HG03378 (cell line): ENCODE results near the gene ADGRD1.

Source experiments
- ATAC-seq: cut with Tn5 transposase; IDR thresholded peaks from one replicate; pipeline ENCODE4 v1.9.1; 2021; ENCODE audit warnings: mild to moderate bottlenecking, moderate library complexity; ENCODE audit not compliant: unreplicated experiment

ADGRD1 gene

DNA sequence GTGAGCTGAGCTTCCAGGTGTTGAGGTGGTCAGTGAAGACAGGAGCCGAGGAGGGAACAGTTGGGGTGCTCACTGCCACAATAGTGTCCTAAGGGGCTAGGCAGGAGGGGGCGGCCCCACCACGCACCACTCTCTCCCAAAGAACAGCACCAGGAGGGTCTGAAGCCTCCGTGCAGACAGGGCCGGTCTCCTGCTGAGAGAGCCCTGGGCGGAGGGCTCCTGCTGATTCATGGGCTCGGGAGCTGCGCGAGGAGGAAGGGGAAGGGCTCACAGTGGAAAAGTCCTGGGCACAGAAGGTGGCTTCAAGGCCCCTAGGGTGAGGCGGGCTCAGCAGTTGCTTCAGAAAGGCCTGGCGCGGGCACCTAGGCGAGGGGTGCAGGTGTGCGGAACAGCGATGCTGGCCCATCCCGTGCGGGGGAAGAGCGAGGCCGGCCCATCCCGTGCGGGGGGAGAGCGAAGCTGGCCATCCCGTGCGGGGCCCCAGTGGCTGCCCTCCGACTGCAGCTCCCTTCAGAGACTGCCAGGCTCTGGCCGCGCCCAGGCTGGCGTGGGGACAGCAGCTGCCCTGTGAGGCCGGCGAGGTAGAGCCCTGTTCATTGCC is 176.7 kb downstream of the ADGRD1 start:
- no peak for ATAC-seq

DNA sequence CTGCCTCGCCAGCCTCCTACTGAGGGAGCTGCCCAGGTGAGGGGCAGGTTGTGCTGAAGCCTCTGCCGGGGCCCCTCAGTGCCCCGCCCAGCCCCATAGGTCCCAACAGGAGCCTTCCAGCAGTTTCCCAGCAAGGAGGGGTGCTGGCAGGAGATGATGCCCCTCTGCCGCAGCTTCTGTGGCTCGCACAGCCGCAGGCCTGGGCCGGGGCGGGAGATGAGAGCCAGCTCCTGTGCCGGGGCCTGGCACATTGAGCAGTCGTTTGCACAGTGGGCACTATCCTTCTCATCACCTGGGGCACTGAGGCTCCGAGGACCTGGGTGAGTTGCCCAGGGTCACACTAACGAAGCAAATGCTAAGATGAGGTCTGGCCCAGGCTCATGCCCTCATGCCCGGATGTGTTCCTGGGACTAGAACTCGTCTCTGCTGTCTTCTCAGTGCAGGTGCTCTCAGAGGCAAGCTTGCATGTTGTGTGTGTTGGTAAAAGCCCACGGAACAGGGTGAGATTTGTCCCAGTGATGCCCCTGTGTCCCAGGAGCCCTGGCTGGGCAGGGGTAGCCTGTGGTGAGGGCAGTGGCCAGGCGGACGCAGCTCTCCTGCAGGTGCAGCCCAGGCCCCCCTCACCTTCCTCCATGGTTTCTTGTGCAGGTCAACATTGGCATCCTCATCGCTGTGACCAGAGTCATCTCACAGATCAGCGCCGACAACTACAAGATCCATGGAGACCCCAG is 177.5 kb downstream of the ADGRD1 start:
- ATAC-seq: no peak

DNA sequence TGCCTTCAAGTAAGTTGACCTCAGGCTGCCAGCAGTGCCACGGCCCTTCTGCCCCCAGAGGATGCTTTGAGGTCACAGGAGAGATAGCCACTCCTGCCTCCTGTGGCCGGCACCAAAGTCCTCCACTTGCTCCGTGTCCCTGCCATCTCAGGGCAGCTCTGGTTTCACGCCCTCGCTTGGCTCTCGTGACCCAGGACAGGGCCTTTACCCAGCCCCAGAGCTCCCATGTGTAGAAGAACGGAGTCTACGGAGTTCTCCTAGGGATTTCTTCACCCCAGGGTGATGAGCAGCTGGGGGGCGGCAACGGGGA is 178.1 kb downstream of the ADGRD1 start:
- no peak for ATAC-seq

DNA sequence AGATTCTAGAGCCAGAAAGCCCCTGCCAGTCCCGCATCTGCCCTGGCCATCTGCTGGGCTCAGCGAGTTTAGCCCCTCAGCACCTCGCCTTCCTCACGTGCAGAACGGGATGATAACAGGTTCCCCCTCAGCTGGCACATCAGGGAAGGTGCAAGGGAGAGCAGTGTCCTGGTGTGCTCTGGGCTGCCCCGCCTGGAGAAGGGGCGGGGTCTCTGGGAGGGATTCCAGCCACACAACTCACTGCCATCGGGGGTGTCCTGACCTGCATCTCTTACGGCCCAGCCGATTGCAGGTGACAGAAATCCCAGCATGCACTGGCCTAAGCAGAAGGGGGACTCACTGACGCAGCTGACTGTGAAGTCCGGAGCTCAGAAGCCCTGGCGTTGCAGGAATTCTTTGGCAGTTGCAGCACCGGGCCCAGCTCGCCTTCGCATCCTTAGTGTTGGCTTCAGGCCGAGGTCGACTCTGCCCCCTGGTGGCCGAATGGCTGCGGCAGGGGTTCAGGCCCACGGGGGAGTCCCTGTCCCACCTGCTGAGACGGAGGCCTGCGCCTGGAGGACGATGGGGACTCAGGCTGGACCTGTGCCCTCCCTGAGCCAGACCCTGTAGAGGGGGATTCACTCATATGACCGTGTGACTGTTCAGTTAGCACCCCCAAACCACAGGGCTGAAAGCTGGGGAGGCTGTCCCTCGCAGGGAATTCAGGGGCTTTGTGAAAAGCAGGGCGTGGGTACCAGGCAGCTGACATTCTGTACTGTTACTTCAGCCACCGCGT is 178.6 kb downstream of the ADGRD1 start:
- no peak for ATAC-seq

DNA sequence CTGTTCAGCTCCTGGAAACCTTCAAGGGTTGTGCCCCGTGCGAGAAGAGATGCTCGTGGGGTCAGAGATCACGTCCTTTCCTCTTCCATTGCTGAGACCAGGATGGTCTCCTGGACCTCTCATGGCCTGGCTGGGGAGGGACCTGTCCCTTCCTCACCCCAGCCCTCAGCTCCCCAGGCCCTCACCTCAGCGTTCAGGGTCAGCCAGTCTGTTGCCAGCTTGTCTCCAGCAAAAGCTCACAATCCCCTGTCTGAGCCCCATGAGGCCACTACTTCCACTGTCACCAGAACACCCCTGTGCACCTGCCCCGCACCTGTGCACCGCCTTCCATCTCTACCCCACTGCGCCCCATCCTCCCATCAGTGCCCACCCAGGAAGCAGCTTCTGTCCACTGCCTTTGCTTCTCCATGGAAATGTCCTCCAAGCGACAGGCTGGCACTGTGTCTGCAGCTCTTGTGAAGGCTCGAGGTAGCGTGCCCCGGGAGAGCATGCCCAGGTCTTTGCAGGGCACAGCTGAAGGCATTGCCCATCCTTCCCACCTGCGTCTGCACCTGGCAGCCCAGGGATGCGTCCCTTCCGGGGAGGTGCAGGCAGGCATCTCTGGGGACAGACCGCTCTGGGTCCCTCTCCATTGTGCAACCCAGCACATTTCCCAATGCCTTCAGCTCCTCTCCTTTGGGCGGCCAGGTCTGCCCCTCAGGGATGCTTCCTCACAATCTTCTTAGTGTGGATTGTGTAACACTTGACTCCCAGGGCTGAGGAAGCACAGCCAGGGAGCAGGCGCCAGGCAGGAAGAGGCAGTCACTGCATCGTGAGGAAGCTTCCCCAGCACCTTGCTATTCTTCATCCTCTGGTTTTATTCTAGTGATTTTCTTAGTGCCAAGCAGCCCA is 179.6 kb downstream of the ADGRD1 start:
- no peak for ATAC-seq

DNA sequence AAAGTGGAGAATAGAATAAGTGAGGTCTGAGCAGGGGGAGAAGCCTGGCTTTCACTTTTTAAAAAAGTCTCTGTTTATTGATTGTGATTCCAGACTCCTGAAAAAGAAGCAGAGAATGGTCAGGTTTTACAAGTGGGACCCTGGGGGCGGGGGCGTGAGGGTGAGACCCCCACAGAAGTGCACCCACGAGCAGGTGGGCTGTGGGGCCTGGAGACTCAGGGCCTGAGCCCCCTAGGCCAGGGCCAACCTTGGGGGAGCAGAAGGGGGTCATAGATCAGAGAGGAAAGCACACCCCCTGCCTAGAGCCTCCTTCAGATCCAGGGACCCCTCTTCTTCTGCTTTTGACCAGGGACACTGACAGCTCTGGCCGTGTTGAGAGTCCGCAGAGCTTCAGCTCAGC is 180.3 kb downstream of the ADGRD1 start:
- ATAC-seq: no peak

DNA sequence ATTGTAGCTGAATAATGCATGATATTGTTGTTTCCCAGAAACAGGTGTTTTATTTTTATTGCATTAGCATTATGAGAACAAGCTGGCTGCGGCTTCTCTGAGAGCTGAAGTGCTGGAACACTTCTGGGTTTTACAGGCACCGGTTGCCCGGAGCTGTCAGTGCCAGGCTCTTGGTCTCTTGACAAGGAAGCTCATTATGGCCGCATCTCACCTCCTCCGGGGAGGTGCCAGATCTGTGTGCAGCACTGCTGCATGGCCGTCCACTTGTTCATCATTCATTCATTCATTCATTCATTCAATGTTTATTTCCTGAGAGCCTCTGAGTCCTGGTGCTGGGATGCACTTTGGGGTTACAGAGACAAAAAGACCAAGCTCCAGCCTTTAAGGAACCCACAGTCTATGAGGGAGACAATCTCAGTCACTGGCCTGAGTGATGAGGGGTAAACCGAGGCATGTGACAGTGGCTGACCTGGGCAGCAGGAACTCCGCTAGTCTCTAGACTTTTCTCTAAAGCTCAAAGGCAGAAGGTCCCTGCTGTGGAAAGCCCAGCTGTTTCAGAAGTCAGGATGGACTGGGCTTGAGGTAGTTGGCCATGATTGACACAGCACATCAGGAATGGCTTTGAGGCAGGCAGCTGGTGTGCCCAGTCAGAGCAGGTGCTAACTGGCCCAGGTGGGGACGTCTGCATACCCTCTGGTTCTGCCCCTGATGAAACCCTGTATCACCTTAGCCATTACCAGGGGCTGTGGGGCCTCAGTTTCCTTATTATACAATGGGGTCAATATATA is 181.0 kb downstream of the ADGRD1 start:
- ATAC-seq: no peak

DNA sequence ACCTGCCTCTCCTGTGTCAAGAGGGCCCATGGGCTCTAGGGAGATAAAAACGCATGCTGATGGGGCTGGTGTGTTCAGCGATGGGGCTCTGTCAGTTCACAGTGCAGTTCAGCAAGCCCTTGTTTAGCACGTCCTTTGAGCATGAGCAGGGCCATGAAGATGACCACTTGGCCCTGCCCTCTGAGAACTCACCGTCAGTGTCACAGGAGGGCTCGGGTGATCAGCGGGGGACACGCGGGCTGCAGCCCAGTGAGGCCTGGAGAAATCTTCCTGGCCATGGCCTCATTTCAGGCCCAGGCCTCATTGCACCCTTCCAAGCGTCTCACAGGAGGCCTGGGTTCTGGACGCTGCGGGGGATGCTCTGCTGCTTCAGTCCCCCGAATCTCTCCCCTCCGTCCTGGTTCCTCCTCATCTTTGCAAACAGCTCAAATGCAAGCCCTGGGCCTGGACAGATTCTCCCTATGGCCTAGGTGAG is 181.6 kb downstream of the ADGRD1 start:
- ATAC-seq: no peak

DNA sequence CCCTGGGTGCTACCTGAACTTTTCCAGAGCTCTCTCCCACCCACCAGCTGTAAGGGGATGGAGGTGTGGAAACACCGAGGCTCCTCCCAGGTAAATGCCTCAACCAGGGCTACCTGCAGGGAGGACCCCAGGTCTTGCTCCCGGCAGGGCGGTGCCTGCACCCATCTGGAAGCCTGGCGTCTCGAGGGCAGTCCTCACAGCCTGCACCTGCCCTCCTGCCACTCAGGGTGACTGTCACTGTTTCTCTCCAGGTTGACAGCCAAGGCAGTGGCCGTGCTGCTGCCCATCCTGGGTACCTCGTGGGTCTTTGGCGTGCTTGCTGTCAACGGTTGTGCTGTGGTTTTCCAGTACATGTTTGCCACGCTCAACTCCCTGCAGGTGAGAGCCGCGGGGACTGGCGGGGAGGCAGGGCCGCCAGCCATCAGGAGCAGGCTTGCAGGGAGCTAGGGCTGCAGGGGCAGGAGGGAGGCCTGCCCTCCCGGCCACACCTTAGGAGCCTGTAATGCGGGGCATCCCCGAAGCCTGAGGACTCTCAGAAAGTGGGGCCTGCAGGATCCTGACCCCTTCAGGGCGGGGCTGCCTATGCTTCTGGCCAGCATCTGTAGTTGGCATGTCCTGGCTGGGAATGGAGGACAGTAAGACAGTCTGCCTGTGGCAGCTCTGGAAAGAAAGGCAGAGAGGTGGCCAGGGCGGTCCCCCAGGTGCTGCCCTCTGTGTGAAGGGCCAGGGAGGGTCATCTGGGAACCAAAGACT is 182.3 kb downstream of the ADGRD1 start:
- no peak for ATAC-seq

DNA sequence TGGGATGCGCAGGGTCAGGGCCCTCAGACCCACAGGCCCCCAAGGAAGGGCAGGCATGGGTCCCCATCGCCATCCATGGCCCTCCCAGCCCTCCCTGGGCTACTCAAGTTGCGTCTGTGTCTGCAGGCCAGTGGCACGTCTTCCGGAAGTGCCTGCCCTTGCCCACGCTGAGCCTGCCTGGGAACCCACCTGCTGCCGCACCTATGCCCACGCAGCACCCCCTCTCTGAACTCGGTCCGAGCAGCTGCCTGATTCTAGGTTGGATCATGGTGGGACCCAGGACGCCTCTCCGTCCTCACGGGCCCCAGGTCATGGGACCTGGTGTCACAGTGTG is 182.8 kb downstream of the ADGRD1 start:
- no peak for ATAC-seq

DNA sequence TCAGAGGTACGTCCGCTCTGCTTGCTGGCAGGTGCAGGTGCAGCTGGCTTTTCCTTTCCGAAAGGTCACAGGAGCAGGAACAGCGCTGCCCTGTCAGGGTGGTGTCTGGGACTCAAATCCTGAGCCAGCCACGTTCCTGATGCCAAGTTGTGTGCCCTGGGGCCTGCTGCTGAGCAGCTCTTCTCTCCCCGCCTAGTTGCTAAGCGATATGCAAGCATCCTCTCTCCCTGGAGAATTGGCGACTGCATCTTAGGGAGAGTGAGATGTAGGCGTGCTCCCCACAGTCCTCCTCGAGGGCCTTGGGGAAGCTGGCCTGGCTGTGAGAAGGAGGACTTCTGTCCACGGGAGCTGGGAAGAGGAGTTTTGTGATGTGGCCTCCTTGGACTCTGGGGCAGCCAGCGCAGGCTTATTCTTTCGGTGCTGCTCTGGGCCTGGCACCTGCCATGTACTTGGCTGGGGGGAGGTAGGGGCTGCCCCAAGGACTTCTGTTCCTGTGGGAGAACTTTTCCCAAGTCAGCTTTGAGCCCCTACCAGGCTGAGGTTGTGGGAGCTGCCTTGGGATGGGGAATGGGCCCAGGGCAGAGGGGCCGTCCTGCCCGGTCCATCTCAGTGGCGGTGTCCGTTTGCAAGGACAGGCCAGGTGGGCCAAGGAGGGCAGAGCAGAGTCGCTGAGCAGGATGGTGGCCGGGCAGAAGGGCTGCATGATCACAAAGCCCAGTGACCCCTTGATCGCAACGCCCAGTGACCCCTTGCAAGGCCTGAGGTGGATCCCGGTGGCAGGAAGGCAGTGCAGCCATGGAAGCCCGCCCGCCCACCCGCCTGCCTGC is 183.5 kb downstream of the ADGRD1 start:
- ATAC-seq: no peak

DNA sequence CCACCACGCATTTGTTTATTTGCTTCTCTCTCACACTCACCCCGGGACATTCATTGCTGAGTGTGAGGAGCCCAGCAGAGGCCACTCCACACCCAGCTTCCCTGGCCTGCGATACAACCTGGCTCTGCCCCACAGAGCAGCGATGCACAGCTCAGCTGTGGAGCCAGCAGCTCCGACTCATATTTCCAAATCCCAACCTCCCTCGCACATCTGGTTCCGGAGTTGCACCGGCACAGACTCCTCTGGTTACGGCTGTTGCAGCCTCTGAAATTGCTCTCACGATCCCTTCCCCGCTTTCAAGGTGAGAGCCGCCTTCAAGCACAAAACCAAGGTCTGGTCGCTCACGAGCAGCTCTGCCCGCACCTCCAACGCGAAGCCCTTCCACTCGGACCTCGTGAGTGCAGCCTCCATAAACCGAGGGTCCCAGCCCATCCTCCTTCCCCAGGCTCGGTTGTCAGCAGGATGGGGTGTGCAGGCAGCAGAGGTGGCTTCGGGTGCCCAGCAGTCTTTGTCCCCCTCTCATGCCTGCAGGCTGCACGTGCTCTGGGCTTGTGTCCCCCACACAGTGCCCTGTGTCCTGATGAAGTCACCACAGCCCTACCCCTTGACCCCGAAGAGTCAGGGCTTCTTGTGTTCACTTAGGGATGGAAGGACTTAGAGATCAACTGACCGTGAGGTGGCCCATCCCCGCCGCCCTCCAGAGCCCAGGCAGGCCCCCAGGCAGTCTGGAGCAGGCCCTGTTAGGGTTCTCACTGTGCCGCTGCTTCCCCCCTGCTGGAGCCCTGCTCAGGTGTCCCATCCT is 184.3 kb downstream of the ADGRD1 start:
- no peak for ATAC-seq

DNA sequence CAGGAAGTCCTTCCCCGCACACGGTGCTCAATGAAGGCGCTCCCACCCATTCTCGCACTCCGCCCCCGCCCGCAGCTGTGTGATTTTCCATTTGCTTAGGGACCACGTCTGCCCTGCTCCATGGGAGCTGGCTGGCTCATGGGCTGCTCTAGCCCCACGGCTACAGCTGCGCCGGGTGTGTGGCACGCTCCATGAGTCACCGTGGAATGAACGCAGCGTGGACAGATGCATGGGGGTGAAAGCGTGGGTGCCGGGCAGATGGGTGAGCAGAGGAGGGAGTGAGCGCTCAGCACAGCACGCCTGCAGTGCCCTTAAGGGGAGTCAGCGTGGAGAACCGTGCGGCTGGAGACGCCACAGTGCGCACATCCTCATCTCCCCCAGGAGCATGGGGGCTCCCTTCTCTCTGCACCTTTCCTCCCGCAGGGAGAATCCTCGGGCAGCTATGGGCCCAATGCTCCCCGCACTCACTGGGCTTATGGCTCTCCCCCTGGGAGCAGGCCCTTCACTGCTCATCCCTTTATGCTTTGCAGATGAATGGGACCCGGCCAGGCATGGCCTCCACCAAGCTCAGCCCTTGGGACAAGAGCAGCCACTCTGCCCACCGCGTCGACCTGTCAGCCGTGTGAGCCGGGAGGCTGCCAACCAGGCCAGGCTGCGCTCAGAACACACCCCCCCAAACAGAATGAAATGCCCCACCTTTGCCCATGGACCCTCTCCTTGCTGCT is 185.1 kb downstream of the ADGRD1 start:
- ATAC-seq: no peak

DNA sequence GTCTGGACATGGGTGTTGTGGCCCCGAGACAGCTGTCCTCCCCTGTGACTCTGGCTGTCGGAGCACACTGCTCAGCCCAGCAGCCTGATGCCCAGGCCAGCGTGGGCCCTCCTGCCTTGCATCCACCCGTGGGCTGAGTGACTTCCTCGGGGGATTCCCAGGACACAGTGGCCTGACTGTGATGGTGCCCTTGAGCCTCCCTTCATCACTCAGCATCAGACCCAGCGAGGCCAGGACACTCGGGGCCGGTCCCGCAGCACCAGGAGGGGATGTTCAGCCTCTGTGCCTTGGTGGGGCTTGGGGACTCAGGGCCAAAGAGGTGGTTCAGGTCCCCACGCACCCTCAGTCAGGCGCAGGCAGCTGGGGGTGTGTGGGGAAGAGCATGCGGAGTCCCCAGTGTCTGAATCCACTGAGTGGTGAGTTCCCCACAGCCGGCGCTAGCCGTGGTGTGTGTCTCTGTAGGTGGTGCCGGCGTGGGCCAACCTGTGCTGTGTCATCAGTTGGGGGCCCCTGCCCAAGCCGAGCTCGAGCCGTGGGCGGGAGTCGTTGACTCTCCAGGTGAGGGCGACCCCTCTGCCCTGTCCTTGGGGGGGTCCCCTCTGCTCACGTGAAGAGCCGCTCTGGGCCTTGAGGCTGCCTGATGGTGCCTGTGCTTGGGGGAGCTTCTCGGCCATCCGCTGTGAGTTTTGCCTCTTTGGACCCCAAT is 185.8 kb downstream of the ADGRD1 start:
- no peak for ATAC-seq

DNA sequence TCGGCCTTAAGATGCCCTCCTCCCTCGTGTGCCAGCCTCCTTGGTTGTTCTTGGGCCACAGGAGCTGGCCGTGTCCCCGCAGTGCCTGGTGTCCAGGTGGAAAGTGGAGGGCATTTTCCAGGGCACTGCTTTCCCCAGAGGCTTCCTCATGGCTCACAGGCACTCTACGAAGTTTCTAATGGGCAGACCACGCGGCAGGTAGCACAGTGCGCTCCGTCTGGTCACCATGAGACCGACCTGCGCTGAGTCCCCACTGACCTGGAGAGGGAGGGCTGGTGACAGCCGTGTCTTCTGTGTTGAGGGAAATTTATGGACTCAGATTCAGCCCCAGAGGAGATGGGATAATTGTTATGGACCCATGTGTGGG is 186.3 kb downstream of the ADGRD1 start:
- ATAC-seq: no peak

DNA sequence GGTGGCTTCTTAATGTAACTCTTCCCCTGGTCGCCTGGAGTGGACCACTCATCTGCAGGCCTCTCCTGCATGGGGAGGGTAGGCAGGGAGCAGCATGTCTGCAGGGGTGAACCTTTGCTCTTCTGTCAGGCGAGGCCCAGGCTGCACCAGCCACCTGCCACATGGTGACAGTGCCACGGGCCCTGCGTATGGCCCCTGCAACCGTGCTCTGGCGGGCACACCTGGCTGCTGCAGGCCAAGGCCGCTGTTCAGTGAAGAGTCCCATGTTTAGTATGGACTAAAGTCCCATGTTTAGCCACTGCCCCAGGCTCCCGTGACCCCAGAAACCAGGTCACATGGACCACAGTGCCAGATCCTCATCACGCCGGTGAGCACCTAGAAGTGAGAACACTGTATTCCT is 187.0 kb downstream of the ADGRD1 start:
- no peak for ATAC-seq

DNA sequence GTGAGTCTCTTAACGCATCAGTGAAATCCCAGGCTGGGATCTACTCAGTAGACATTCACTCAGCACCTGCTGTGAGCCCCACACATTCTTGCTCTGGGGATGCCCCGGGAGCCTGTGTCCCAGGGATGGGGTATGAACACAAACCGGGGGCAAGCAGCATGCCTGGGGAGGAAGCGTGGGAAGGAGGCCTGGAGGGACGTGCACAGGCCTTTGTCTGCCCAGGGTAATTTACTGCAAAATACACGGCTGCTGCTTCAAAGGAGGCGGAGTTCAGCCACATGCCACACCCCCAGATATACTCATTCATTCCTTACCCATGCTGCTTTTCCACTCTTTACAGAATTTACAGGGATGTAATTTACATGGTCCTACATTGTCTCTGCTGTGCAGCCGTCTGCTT is 187.8 kb downstream of the ADGRD1 start:
- ATAC-seq: no peak
